ENCODE results near the gene EXOSC7. TPM values are rescaled to one million over a fixed set of nuclear protein-coding genes. Genes with fewer than 3 reads are reported as not detected.

EXOSC7 gene
- total and polyA plus RNA-seq, 12 donors, result 68.9 to 214 (median 81.6) TPM

GRCh38 chr3:45055032-45055410 lies 79.0 kb downstream of the EXOSC7 start:
- 22 to 37% (median 27%) methylated on average over 2 of the region's 2 CpGs for WGBS, 4 donors
- intact Hi-C loops (cut with DNase I), result no loop called here
- Histone ChIP-seq H3K27me3 (no peaks in the 10 kb centered on the region), H3K4me3 (no peak overlapping the region), H3K9me3 (replicated peaks in 1 of 3) (no peaks in the 10 kb centered on the region), H3K36me3 (replicated peaks in 1 of 2) (no peaks in the 10 kb centered on the region), H3K4me1 (replicated peaks in 1 of 2) (no peaks in the 10 kb centered on the region), H3K27ac (no peak overlapping the region)
- no peak for DNase-seq
- TF ChIP-seq CTCF (IDR thresholded peaks at IDR 0.05) (no peak), POLR2A (IDR thresholded peaks at IDR 0.05) (no peak)

- 76 to 81% (median 79%) methylated on average over 7 of the region's 7 CpGs for WGBS, 4 donors
- DNase-seq, result no peak
- intact Hi-C loops (cut with DNase I), result no loop called here
- H3K27me3 ChIP-seq, result no peaks in the 10 kb centered on the region
- no peaks in the 10 kb centered on the region for H3K4me1 ChIP-seq (replicated peaks in 1 of 2)
- no peaks in the 10 kb centered on the region for H3K36me3 ChIP-seq (replicated peaks in 1 of 2)
- peak overlapping the region in 1 of 5 donors; percentile 46 for H3K27ac ChIP-seq
- no peaks in the 10 kb centered on the region for H3K9me3 ChIP-seq (replicated peaks in 1 of 3)
- H3K4me3 ChIP-seq, result no peak overlapping the region
- TF ChIP-seq CTCF (IDR thresholded peaks at IDR 0.05) (no peak), POLR2A (IDR thresholded peaks at IDR 0.05) (no peak)
Observed at GRCh38 chr3:45055411-45056143, 79.5 kb downstream of the EXOSC7 start.

GRCh38 chr3:45056608-45057301 lies 80.7 kb downstream of the EXOSC7 start:
- H3K4me3 ChIP-seq, result no peak overlapping the region
- intact Hi-C loops (cut with DNase I), result no loop called here
- H3K4me1 ChIP-seq (replicated peaks in 1 of 2), result no peaks in the 10 kb centered on the region
- DNase-seq, result no peak
- H3K27me3 ChIP-seq, result no peaks in the 10 kb centered on the region
- no peak for TF ChIP-seq CTCF (IDR thresholded peaks at IDR 0.05)
- no peak for TF ChIP-seq POLR2A (IDR thresholded peaks at IDR 0.05)
- H3K9me3 ChIP-seq (replicated peaks in 1 of 3), result no peaks in the 10 kb centered on the region
- 75 to 80% (median 76%) methylated on average over 5 of the region's 5 CpGs for WGBS, 4 donors
- no peaks in the 10 kb centered on the region for H3K36me3 ChIP-seq (replicated peaks in 1 of 2)
- H3K27ac ChIP-seq, result peak overlapping the region in 2 of 5 donors; percentile 32 to 44

- H3K36me3 ChIP-seq (replicated peaks in 1 of 2), result no peaks in the 10 kb centered on the region
- H3K27ac ChIP-seq, result peak overlapping the region in 1 of 5 donors; percentile 32
- intact Hi-C loops (cut with DNase I), result no loop called here
- WGBS, 4 donors, result 78 to 95% (median 89%) methylated on average over 3 of the region's 3 CpGs
- no peak overlapping the region for H3K4me3 ChIP-seq
- no peaks in the 10 kb centered on the region for H3K27me3 ChIP-seq
- no peak for TF ChIP-seq POLR2A (IDR thresholded peaks at IDR 0.05)
- no peak for TF ChIP-seq CTCF (IDR thresholded peaks at IDR 0.05)
- H3K4me1 ChIP-seq (replicated peaks in 1 of 2), result no peaks in the 10 kb centered on the region
- no peaks in the 10 kb centered on the region for H3K9me3 ChIP-seq (replicated peaks in 1 of 3)
- DNase-seq, result no peak
Observed at GRCh38 chr3:45057557-45057956, 81.5 kb downstream of the EXOSC7 start.

All from adrenal gland (tissue), 12 donors.